B cell (primary cell): ENCODE data around the gene SLC12A4. TPM values are rescaled to one million over a fixed set of nuclear protein-coding genes. Genes with fewer than 3 reads are reported as not detected.

Source experiments
- ATAC-seq: fragments of 200-7000 bp; cut with Tn5 transposase; one replicate; pipeline ENCODE4 v1.10.0; 2021; ENCODE audit warnings: low read depth, mild to moderate bottlenecking, moderate number of reproducible peaks, moderate library complexity
- CTCF ChIA-PET: fragments of 350-600 bp; sonication (Branson Sonifier 250); formaldehyde crosslinking; loops from one replicate; lab custom pipeline; 2021; ENCODE audit warnings: antibody characterized with exemption, inconsistent platforms; lab: Charles Lee
- POLR2A ChIA-PET: fragments of 350-600 bp; sonication (Branson Sonifier 250); formaldehyde crosslinking; loops from one replicate; lab custom pipeline; 2021; ENCODE audit warnings: antibody characterized with exemption; lab: Charles Lee
- DNase-seq: peaks from one replicate; pipeline ENCODE4 v3.0.0; 2013
- H2AFZ ChIP-seq: 2 replicates; pipeline ENCODE4 v1.6.1; 2012; ENCODE audit warnings: mild to moderate bottlenecking, low read depth, low read length; ENCODE audit not compliant: insufficient read depth, poor library complexity, severe bottlenecking
- H3K27ac ChIP-seq, 2 donors: 1 replicate in 1 of 2; 2 replicates in 1 of 2; pipeline ENCODE4 v1.5.1; 2012 to 2013; ENCODE audit warnings: low read length in 2 of 2, mild to moderate bottlenecking in 2 of 2, moderate library complexity in 1 of 2
- H3K27me3 ChIP-seq, 4 experiments: fragments of 200-600 bp in 1 of 4; sonication (generic) in 1 of 4; replicated peaks in 1 of 4; 1 replicate in 2 of 4; 2 replicates in 2 of 4; pipeline versions ENCODE4 v1.6.1 to v1.7.0; 2013 to 2016; ENCODE audit warnings: low read length in 3 of 4, mild to moderate bottlenecking in 2 of 4, mixed read lengths in 1 of 4, moderate library complexity in 1 of 4; ENCODE audit not compliant: insufficient read depth in 4 of 4, control insufficient read depth in 3 of 4; ENCODE audit errors: control extremely low read depth in 1 of 4
- H3K36me3 ChIP-seq, 2 experiments: replicated peaks in 1 of 2; 1 replicate in 1 of 2; 2 replicates in 1 of 2; pipeline versions ENCODE4 v1.6.1 to v1.7.1; 2013; ENCODE audit warnings: low read length in 1 of 2; ENCODE audit not compliant: insufficient read depth in 2 of 2, control insufficient read depth in 1 of 2; ENCODE audit errors: control extremely low read depth in 1 of 2, extremely low read depth in 1 of 2
- H3K4me1 ChIP-seq, 2 donors: fragments of 200-600 bp in 1 of 2; sonication (generic) in 1 of 2; 1 replicate in 1 of 2; 2 replicates in 1 of 2; pipeline versions ENCODE4 v1.5.1 to v1.6.1; 2013 to 2017; ENCODE audit warnings: low read length in 2 of 2; ENCODE audit not compliant: control insufficient read depth in 2 of 2, insufficient read depth in 2 of 2
- H3K4me2 ChIP-seq: replicated peaks from 2 replicates; pipeline ENCODE3; 2012; ENCODE audit warnings: mild to moderate bottlenecking, low read depth, low read length; ENCODE audit not compliant: poor library complexity, severe bottlenecking
- H3K4me3 ChIP-seq, 5 experiments: fragments of 200-600 bp in 1 of 5; sonication (generic) in 1 of 5; 1 replicate in 3 of 5; 2 replicates in 2 of 5; pipeline versions ENCODE4 v1.5.1 to v1.7.0; 2011 to 2016; ENCODE audit warnings: low read length in 4 of 5, mild to moderate bottlenecking in 4 of 5, low read depth in 2 of 5, control low read depth in 1 of 5, moderate library complexity in 1 of 5; ENCODE audit not compliant: insufficient read depth in 1 of 5; ENCODE audit errors: control extremely low read depth in 1 of 5, extremely low read depth in 1 of 5
- H3K79me2 ChIP-seq: fragments of 200-600 bp; sonication (generic); one replicate; pipeline ENCODE4 v1.6.0; 2016; ENCODE audit warnings: low read length; ENCODE audit not compliant: control insufficient read depth, insufficient read depth
- H3K9ac ChIP-seq: fragments of 200-600 bp; sonication (generic); 2 replicates; pipeline ENCODE4 v1.6.1; 2017; ENCODE audit warnings: mild to moderate bottlenecking, low read length, moderate library complexity
- H3K9me3 ChIP-seq, 3 donors: one replicate each; pipeline versions ENCODE4 v1.6.1 to v1.7.1; 2013; ENCODE audit warnings: low read length in 2 of 3; ENCODE audit not compliant: control insufficient read depth in 2 of 3, insufficient read depth in 1 of 3; ENCODE audit errors: control extremely low read depth in 1 of 3
- H4K20me1 ChIP-seq: 2 replicates; pipeline ENCODE4 v1.6.0; 2012; ENCODE audit warnings: mild to moderate bottlenecking, low read length; ENCODE audit not compliant: insufficient read depth, control insufficient read depth, poor library complexity, severe bottlenecking
- H3K27ac Mint-ChIP-seq: one replicate; pipeline ENCODE4 v1.8.0; 2021; ENCODE audit warnings: mixed read lengths
- H3K27me3 Mint-ChIP-seq: one replicate; pipeline ENCODE4 v1.8.0; 2021; ENCODE audit warnings: mixed read lengths
- H3K4me1 Mint-ChIP-seq: one replicate; pipeline ENCODE4 v1.8.0; 2021; ENCODE audit warnings: mixed read lengths
- H3K4me3 Mint-ChIP-seq: one replicate; pipeline ENCODE4 v1.8.0; 2021; ENCODE audit warnings: mixed read lengths
- H3K9me3 Mint-ChIP-seq: one replicate; pipeline ENCODE4 v1.8.0; 2022; ENCODE audit warnings: mixed read lengths; ENCODE audit not compliant: insufficient read depth
- EZH2 ChIP-seq: IDR thresholded peaks from 2 replicates; pipeline ENCODE4 v1.6.1; 2012; ENCODE audit warnings: borderline replicate concordance, low read depth, mild to moderate bottlenecking, moderate library complexity, low read length; ENCODE audit not compliant: insufficient read depth, poor library complexity, severe bottlenecking
- WGBS: methylation state at CpG from one replicate; pipeline ENCODE4 v1.1.5; 2013; ENCODE audit warnings: missing lambda C conversion rate; ENCODE audit not compliant: insufficient coverage; 5-methylcytosine and 5-hydroxymethylcytosine counted together
- intact Hi-C: fragments of 100-400 bp; cut with micrococcal nuclease; formaldehyde crosslinking; loops from one replicate; pipeline ENCODE4 v1.10.0; 2022
- polyA plus RNA-seq: library from polyadenylated mRNA; depleted of rRNA; stranded (reverse); fragments of >200 nt; gene quantifications from 2 replicates; pipeline ENCODE4 v1.2.3, GENCODE V29; 2012
- total RNA-seq, 2 donors: library from RNA; stranded (reverse); fragments of 120-200 nt in 1 of 2; gene quantifications; 1 replicate in 1 of 2; 2 replicates in 1 of 2; pipeline versions ENCODE4 v1.2.3 to v1.2.4, GENCODE V29; 2013 to 2022
- TF ChIP-seq, protein P1 (sequence below): fragments of 200-600 bp; IDR thresholded peaks from one replicate; pipeline ENCODE4 v1.8.0; 2022; ENCODE audit warnings: antibody characterized with exemption, mild to moderate bottlenecking

Gene SLC12A4
- total and polyA plus RNA-seq, 2 donors (not counting 1 experiment from before 2014, with no cell fraction given): 20.2 to 42.2 TPM

DNA sequence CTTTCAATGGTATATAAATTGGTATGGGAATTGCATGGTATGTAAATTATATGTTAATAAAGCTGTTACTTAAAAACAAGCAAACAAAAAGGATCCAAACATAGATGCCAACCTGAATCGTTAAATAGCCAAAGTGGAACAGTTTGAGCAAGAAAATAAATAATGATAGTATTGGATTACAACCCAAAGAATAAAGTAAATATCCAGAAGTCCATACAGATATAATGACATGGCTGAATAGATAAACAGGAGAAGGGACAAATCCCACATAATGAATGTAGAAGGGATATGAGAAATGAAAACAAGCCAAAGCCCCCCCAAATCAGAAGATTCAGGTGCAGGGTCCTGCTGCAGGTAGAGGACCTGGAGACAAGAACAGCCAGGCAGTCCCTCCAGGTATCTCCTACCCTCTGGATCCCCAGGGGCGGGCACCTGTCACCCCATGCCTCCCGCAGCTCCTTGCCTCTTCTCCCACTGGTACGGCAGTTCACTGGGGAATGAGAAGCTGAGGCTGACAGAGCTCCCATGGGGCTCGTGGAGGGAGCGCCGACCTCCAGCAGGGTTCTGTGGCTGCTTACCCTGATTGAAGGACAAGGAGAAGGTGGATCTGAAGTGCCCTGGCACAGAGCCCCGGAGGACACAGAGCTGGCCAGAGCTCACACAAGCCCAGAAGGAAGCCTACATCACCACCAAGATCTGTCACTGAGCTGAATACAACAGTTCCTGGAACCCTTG is 14.6 kb downstream of the SLC12A4 start:
- no peaks in the 10 kb centered on the region for H3K4me1 Mint-ChIP-seq
- 97% methylated on average over 5 of the region's 8 CpGs for WGBS
- CTCF ChIA-PET: interaction anchor here (1.3 to 1.6 kb wide), 3 partner anchors 13 to 31 kb away, joined by 4 to 5 read pairs (median 4); no protein-coding TSS in a partner anchor

DNA sequence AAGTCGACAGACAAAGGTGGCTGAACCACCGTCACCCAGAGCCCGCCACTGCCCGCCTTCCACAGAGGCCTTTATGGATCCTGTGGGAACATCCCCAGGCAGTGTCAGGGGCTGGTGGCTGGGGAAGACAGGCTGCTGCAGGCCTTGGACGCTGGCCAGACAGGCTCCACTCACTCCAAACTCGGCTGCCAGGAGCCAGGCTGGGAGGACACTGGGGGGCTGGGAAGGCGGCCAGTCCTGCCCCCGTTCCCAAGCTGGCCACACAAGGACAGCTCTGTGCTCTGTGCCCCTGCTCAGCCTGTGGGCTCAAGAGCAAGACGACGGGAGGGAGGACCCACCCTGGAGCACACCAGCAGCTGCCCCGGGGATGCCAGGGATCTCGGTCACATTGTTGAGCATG is 17.0 kb downstream of the SLC12A4 start:
- H3K27me3 Mint-ChIP-seq: no peaks in the 10 kb centered on the region
- Histone ChIP-seq H3K4me2 (no peak overlapping the region), H4K20me1 (no peaks in the 10 kb centered on the region), H3K27me3 (no peaks in the 10 kb centered on the region), H2AFZ (no peak overlapping the region), H3K9ac (no peak overlapping the region), H3K4me1 (no peaks in the 10 kb centered on the region), H3K9me3 (no peaks in the 10 kb centered on the region), H3K79me2 (no peaks in the 10 kb centered on the region), H3K4me3 (no peak overlapping the region), H3K36me3 (peaks cover 0 to 10% of the 10 kb centered on the region in 2 experiments), H3K27ac (no peak overlapping the region)
- DNase-seq (no peak), ATAC-seq (no peak)
- TF ChIP-seq, protein P1, sequence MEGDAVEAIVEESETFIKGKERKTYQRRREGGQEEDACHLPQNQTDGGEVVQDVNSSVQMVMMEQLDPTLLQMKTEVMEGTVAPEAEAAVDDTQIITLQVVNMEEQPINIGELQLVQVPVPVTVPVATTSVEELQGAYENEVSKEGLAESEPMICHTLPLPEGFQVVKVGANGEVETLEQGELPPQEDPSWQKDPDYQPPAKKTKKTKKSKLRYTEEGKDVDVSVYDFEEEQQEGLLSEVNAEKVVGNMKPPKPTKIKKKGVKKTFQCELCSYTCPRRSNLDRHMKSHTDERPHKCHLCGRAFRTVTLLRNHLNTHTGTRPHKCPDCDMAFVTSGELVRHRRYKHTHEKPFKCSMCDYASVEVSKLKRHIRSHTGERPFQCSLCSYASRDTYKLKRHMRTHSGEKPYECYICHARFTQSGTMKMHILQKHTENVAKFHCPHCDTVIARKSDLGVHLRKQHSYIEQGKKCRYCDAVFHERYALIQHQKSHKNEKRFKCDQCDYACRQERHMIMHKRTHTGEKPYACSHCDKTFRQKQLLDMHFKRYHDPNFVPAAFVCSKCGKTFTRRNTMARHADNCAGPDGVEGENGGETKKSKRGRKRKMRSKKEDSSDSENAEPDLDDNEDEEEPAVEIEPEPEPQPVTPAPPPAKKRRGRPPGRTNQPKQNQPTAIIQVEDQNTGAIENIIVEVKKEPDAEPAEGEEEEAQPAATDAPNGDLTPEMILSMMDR: no peak
- no peak for TF ChIP-seq EZH2
- no peak overlapping the region for H3K4me3 Mint-ChIP-seq
- no peaks in the 10 kb centered on the region for H3K4me1 Mint-ChIP-seq
- H3K27ac Mint-ChIP-seq: no peak overlapping the region
- 97% methylated on average over 12 of the region's 12 CpGs for WGBS
- CTCF ChIA-PET: interaction anchor here (0.6 kb wide), 1 partner anchor 86 kb away, joined by 3 read pairs; no protein-coding TSS in a partner anchor
- POLR2A ChIA-PET: interaction anchor here (0.6 kb wide), 1 partner anchor 150 kb away, joined by 5 read pairs; no protein-coding TSS in a partner anchor
- no peaks in the 10 kb centered on the region for H3K9me3 Mint-ChIP-seq
- intact Hi-C loops: no loop called here

More for the DNA sequence above, 14.6 kb downstream of the SLC12A4 start:
- no peak overlapping the region for H3K4me2 ChIP-seq
- H2AFZ ChIP-seq: no peak overlapping the region
- no peak overlapping the region for H3K4me3 ChIP-seq
- no peak for DNase-seq
- POLR2A ChIA-PET: no interaction called here
- no peaks in the 10 kb centered on the region for H3K4me1 ChIP-seq
- H3K9me3 ChIP-seq: no peaks in the 10 kb centered on the region
- Mint-ChIP-seq H3K9me3 (no peaks in the 10 kb centered on the region), H3K4me3 (no peak overlapping the region), H3K27ac (no peak overlapping the region), H3K27me3 (no peaks in the 10 kb centered on the region)
- no peaks in the 10 kb centered on the region for H4K20me1 ChIP-seq
- H3K27ac ChIP-seq: no peak overlapping the region
- peaks cover 0 to 10% of the 10 kb centered on the region in 2 experiments for H3K36me3 ChIP-seq
- H3K27me3 ChIP-seq: no peaks in the 10 kb centered on the region
- intact Hi-C loops: no loop called here
- TF ChIP-seq EZH2: no peak
- TF ChIP-seq, protein P1: no peak
- no peak overlapping the region for H3K9ac ChIP-seq
- no peaks in the 10 kb centered on the region for H3K79me2 ChIP-seq
- ATAC-seq: no peak
